Hepatocyte (in vitro differentiated cells): ENCODE measurements around the gene CDK6. TPM values are rescaled to one million over a fixed set of nuclear protein-coding genes. Genes with fewer than 3 reads are reported as not detected.
A peak's percentile ranks its signal among the peaks of the same experiment; 100 is the strongest.
"Not testable (repeated sequence)": the region's sequence is repeated elsewhere in the genome, so short reads cannot be mapped to it uniquely, and the experiment has no call there.

Experiments
- DNase-seq: peaks from one replicate; pipeline ENCODE4 v3.0.0-alpha.2; 2016; ENCODE audit warnings: low spot score
- H2AFZ ChIP-seq: fragments of 200-600 bp; sonication (generic); 2 replicates; pipeline ENCODE4 v1.6.0; 2016; ENCODE audit warnings: antibody characterized with exemption, mild to moderate bottlenecking
- H3K27ac ChIP-seq: fragments of 200-600 bp; sonication (generic); 2 replicates; pipeline ENCODE4 v1.5.1; 2016; ENCODE audit warnings: mild to moderate bottlenecking
- H3K27me3 ChIP-seq: fragments of 200-600 bp; sonication (generic); 2 replicates; pipeline ENCODE4 v1.6.1; 2016
- H3K36me3 ChIP-seq: fragments of 200-600 bp; sonication (generic); replicated peaks from 2 replicates; pipeline ENCODE4 v1.5.1; 2016; ENCODE audit warnings: low read depth; ENCODE audit not compliant: insufficient read depth
- H3K4me1 ChIP-seq: fragments of 200-600 bp; sonication (generic); 2 replicates; pipeline ENCODE4 v1.5.1; 2016; ENCODE audit warnings: mild to moderate bottlenecking, moderate library complexity; ENCODE audit not compliant: insufficient read depth
- H3K4me2 ChIP-seq: fragments of 200-600 bp; sonication (generic); 2 replicates; pipeline ENCODE4 v1.6.0; 2016
- H3K4me3 ChIP-seq: fragments of 200-600 bp; sonication (generic); 2 replicates; pipeline ENCODE4 v1.5.1; 2016; ENCODE audit warnings: mild to moderate bottlenecking
- H3K79me2 ChIP-seq: fragments of 200-600 bp; sonication (generic); 2 replicates; pipeline ENCODE4 v1.6.0; 2017; ENCODE audit warnings: mild to moderate bottlenecking
- H3K9me2 ChIP-seq: fragments of 200-600 bp; sonication (generic); replicated peaks from 2 replicates; pipeline ENCODE4 v1.6.0; 2017; ENCODE audit warnings: mild to moderate bottlenecking; ENCODE audit not compliant: insufficient read depth
- H3K9me3 ChIP-seq: fragments of 200-600 bp; sonication (generic); 2 replicates; pipeline ENCODE4 v1.5.1; 2016; ENCODE audit warnings: low read depth, mild to moderate bottlenecking
- H4K20me1 ChIP-seq: fragments of 200-600 bp; sonication (generic); 2 replicates; pipeline ENCODE4 v1.6.0; 2016; ENCODE audit warnings: mild to moderate bottlenecking; ENCODE audit not compliant: insufficient read depth, poor library complexity, severe bottlenecking
- EZH2 ChIP-seq: fragments of 200-600 bp; sonication (generic); IDR thresholded peaks from 2 replicates; pipeline ENCODE4 v1.6.1; 2016; ENCODE audit warnings: antibody characterized with exemption, mild to moderate bottlenecking, borderline replicate concordance
- EZH2phosphoT487 ChIP-seq: fragments of 200-600 bp; sonication (generic); IDR thresholded peaks from one replicate; pipeline ENCODE4 v1.6.1; 2018; ENCODE audit warnings: antibody characterized with exemption, mild to moderate bottlenecking, low read depth, moderate library complexity; ENCODE audit not compliant: unreplicated experiment, severe bottlenecking
- WGBS: methylation state at CpG from one replicate; pipeline ENCODE4 v1.1.6; 2016; ENCODE audit warnings: low lambda C conversion rate; ENCODE audit errors: missing lambda C conversion rate; 5-methylcytosine and 5-hydroxymethylcytosine counted together
- polyA plus RNA-seq: library from polyadenylated mRNA; unstranded; fragments of >200 nt; fragmentation: Nextera tagmentation; extraction: Ambion mirVana; gene quantifications from 2 replicates; pipeline ENCODE4 v1.2.1, GENCODE V29; 2016
- total RNA-seq: library from RNA; depleted of rRNA; stranded (reverse); fragments of >200 nt; gene quantifications from 2 replicates; pipeline ENCODE4 v1.2.3, GENCODE V29; 2014
- TF ChIP-seq, protein P1 (sequence below): fragments of 200-600 bp; sonication (generic); IDR thresholded peaks from 2 replicates; pipeline ENCODE4 v1.5.1; 2016; ENCODE audit warnings: antibody characterized with exemption, mild to moderate bottlenecking; ENCODE audit not compliant: poor library complexity

Gene CDK6
- total and polyA plus RNA-seq, 2 experiments from 2014 or later = 18.7 to 64.5 TPM

DNA sequence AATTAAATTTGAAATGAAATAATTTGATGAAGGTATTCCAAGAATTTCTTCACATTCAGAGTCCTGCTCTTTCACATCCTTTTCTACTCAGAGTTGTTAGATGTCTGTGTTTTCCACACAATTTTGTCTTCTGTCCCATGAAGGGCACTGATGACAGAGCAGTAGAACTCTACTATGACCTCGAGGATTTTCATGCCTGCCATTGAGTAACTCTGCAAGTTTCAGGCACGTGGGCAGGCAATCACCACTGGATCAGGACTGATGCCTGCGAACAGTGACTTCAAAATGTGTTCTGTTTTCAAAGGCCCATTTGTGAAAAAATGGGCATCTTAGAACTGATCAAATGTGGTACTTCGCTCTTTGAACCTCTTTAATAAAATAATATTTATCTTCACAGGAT, 91.1 kb downstream of the CDK6 start:
- H3K4me2 ChIP-seq = no peak overlapping the region
- H3K4me1 ChIP-seq = peaks cover 23% of the 10 kb centered on the region
- WGBS = 93% methylated on average over 4 of the region's 4 CpGs
- no peak for TF ChIP-seq EZH2phosphoT487
- TF ChIP-seq EZH2 = no peak
- TF ChIP-seq, protein P1, sequence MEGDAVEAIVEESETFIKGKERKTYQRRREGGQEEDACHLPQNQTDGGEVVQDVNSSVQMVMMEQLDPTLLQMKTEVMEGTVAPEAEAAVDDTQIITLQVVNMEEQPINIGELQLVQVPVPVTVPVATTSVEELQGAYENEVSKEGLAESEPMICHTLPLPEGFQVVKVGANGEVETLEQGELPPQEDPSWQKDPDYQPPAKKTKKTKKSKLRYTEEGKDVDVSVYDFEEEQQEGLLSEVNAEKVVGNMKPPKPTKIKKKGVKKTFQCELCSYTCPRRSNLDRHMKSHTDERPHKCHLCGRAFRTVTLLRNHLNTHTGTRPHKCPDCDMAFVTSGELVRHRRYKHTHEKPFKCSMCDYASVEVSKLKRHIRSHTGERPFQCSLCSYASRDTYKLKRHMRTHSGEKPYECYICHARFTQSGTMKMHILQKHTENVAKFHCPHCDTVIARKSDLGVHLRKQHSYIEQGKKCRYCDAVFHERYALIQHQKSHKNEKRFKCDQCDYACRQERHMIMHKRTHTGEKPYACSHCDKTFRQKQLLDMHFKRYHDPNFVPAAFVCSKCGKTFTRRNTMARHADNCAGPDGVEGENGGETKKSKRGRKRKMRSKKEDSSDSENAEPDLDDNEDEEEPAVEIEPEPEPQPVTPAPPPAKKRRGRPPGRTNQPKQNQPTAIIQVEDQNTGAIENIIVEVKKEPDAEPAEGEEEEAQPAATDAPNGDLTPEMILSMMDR = no peak
- DNase-seq = no peak
- no peak overlapping the region for H3K4me3 ChIP-seq
- peaks cover 86% of the 10 kb centered on the region for H3K79me2 ChIP-seq
- no peaks in the 10 kb centered on the region for H4K20me1 ChIP-seq
- no peaks in the 10 kb centered on the region for H3K27me3 ChIP-seq
- H2AFZ ChIP-seq = no peak overlapping the region
- no peaks in the 10 kb centered on the region for H3K36me3 ChIP-seq
- H3K9me3 ChIP-seq = no peaks in the 10 kb centered on the region
- no peak overlapping the region for H3K27ac ChIP-seq
- H3K9me2 ChIP-seq = no peaks in the 10 kb centered on the region

DNA sequence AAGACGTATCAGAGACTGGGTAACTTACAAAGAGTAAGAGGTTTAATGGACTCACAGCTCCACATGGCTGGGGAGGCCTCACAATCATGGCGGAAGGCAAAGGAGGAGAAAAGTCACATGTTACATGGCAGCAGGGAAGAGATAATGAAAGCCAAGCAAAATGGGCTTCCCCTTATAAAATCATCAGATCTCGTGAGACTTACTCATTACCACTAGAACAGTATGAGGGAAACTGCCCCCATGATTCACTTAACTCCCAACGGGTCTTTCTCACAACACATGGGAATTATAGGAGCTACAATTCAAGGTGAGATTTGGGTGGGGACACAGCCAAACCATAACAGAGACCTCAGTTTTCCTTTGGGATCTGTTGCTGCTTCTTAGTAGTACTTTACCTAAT, 92.2 kb downstream of the CDK6 start:
- not testable (repeated sequence) for DNase-seq, H3K36me3 ChIP-seq, H3K4me2 ChIP-seq, H3K27ac ChIP-seq, H2AFZ ChIP-seq, H3K4me3 ChIP-seq, H3K9me2 ChIP-seq, H3K9me3 ChIP-seq, H4K20me1 ChIP-seq, H3K27me3 ChIP-seq
- peaks cover 87% of the 10 kb centered on the region for H3K79me2 ChIP-seq
- 100% methylated on average over 4 of the region's 4 CpGs for WGBS
- peaks cover 14% of the 10 kb centered on the region for H3K4me1 ChIP-seq

DNA sequence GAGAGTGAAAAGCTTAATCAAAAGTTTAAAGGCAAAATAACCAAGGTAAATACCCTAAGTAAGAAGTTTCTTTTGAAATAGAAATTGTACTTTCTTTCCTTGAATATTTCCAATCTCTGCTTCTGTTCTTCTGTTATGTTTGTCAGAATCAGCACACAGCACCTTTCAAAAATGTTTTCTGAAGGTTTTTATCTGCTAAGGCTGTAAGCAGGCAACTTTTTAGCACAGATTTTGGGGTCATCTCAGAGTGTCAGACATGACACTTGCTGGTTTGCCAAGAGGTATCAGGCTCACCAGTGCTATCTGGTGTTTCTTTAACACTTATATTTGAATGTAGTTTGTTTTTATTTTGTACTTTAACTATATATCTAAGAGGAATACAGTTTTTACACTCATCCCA, 94.2 kb downstream of the CDK6 start:
- Histone ChIP-seq H3K4me2 (no peak overlapping the region), H3K79me2 (peaks cover 84% of the 10 kb centered on the region)

DNA sequence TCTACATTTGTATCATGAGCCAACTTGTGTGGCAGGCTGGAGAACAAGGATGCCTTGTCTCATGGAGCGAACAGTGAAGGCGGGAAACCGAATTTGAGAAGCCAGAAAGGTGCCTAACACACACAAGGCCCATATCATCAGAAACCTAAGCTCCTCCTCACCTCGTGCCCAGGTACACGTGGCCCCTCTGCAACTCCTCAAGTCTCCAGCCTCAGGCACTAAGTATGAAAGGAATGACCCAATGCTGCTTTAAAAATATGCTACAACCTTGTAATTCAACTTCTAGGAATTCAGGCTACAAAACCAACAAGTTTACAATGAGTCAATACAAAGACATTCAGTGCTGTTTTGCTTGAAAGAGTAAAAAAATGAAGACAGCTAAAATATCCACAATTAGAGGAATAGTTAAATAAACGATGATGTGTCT, 95.7 kb downstream of the CDK6 start:
- Histone ChIP-seq H3K4me2 (no peak overlapping the region), H3K27ac (peak overlapping the region; percentile 60)

More for the DNA sequence above, 94.2 kb downstream of the CDK6 start:
- H4K20me1 ChIP-seq = no peaks in the 10 kb centered on the region
- TF ChIP-seq, protein P1 = no peak
- TF ChIP-seq EZH2phosphoT487 = no peak
- TF ChIP-seq EZH2 = no peak
- H3K9me3 ChIP-seq = no peaks in the 10 kb centered on the region
- DNase-seq = no peak
- H2AFZ ChIP-seq = no peak overlapping the region
- H3K9me2 ChIP-seq = no peaks in the 10 kb centered on the region
- no peaks in the 10 kb centered on the region for H3K27me3 ChIP-seq
- peak overlapping the region; percentile 4 for H3K27ac ChIP-seq
- no peaks in the 10 kb centered on the region for H3K36me3 ChIP-seq
- H3K4me1 ChIP-seq = peaks cover 26% of the 10 kb centered on the region
- H3K4me3 ChIP-seq = no peak overlapping the region

More for the DNA sequence above, 95.7 kb downstream of the CDK6 start:
- Histone ChIP-seq H3K9me3 (no peaks in the 10 kb centered on the region), H3K79me2 (peaks cover 84% of the 10 kb centered on the region), H3K4me3 (no peak overlapping the region), H2AFZ (no peak overlapping the region), H3K36me3 (no peaks in the 10 kb centered on the region), H4K20me1 (no peaks in the 10 kb centered on the region), H3K27me3 (no peaks in the 10 kb centered on the region), H3K9me2 (no peaks in the 10 kb centered on the region), H3K4me1 (peaks cover 29% of the 10 kb centered on the region)
- WGBS = 59% methylated on average over 6 of the region's 6 CpGs
- TF ChIP-seq EZH2phosphoT487 = no peak
- TF ChIP-seq EZH2 = no peak
- peak; percentile 53 for DNase-seq
